A549 (cell line): ENCODE measurements around the gene CEP112. TPM values are rescaled to one million over a fixed set of nuclear protein-coding genes. Genes with fewer than 3 reads are reported as not detected.

Source experiments
- ATAC-seq, 2 experiments: fragments of 200-7000 bp in 1 of 2; fragments of >200 bp in 1 of 2; cut with Nextera tagmentation in 1 of 2; cut with Tn5 transposase in 1 of 2; 3 replicates each; pipeline versions ENCODE4 v1.8.0 to v1.9.1; 2018 to 2020; ENCODE audit warnings: mild to moderate bottlenecking in 1 of 2, moderate library complexity in 1 of 2
- CTCF ChIA-PET: fragments of 300-600 bp; sonication (Branson Sonifier 250); formaldehyde crosslinking; extraction: SDS; loops from one replicate; lab custom pipeline; 2021; ENCODE audit warnings: antibody characterized with exemption, inconsistent platforms; lab: Yijun Ruan, JAX
- POLR2A ChIA-PET: fragments of 350-600 bp; formaldehyde crosslinking; extraction: SDS; loops from one replicate; lab custom pipeline; 2021; ENCODE audit warnings: antibody characterized with exemption, inconsistent platforms; lab: Yijun Ruan, JAX
- DNase-seq, 2 experiments: peaks; one replicate each; pipeline versions ENCODE4 v3.0.0 to v3.0.0-alpha.2; 2011 to 2016; ENCODE audit warnings: low read depth in 1 of 2, low spot score in 1 of 2
- FAIRE-seq: peaks from 2 replicates; lab custom pipeline; 2011; peaks lifted over from hg19 to GRCh38; lab: Jason Lieb, UNC
- H3K27ac ChIP-seq, 2 experiments: fragments of >200 bp; sonication (Bioruptor Twin); formaldehyde crosslinking; 3 replicates each; pipeline ENCODE4 v1.5.1; 2016 to 2017
- H3K4me1 ChIP-seq: fragments of >200 bp; sonication (Bioruptor Twin); formaldehyde crosslinking; 3 replicates; pipeline ENCODE4 v1.6.1; 2016
- H3K4me2 ChIP-seq: fragments of >200 bp; sonication (Bioruptor Twin); formaldehyde crosslinking; 3 replicates; pipeline ENCODE4 v1.6.1; 2016
- H3K4me3 ChIP-seq: fragments of >200 bp; sonication (Bioruptor Twin); formaldehyde crosslinking; 3 replicates; pipeline ENCODE4 v1.5.1; 2016
- H3K9me3 ChIP-seq: fragments of >200 bp; sonication (Bioruptor Twin); formaldehyde crosslinking; 3 replicates; pipeline ENCODE4 v1.6.1; 2016
- CBX2 ChIP-seq: fragments of 200-600 bp; sonication (generic); IDR thresholded peaks from 2 replicates; pipeline ENCODE4 v1.6.1; 2016; ENCODE audit warnings: low read depth, mild to moderate bottlenecking, borderline replicate concordance
- EHF ChIP-seq: fragments of 250-450 bp; sonication (Bioruptor Pico); IDR thresholded peaks from 2 replicates; pipeline ENCODE4 v1.5.0; 2020; ENCODE audit warnings: mild to moderate bottlenecking
- EP300 ChIP-seq, 2 experiments: fragments of >200 bp; sonication (Bioruptor Twin); formaldehyde crosslinking; IDR thresholded peaks; 2 replicates in 1 of 2; 3 replicates in 1 of 2; pipeline ENCODE4 v1.6.1; 2016 to 2017
- ESRRA ChIP-seq: fragments of 150-350 bp; IDR thresholded peaks from 2 replicates; pipeline ENCODE4 v1.6.1; 2014; ENCODE audit warnings: mild to moderate bottlenecking, low read length, borderline replicate concordance
- FOSL2 ChIP-seq, 2 experiments: fragments of 450-650 bp in 1 of 2; fragments of >200 bp in 1 of 2; sonication (Bioruptor Twin) in 1 of 2; formaldehyde crosslinking; IDR thresholded peaks; 2 replicates each; pipeline versions ENCODE4 v1.5.0 to v1.6.1; 2016 to 2020; ENCODE audit warnings: mild to moderate bottlenecking in 1 of 2, moderate library complexity in 1 of 2
- HDAC2 ChIP-seq: fragments of 200-600 bp; sonication (generic); IDR thresholded peaks from 2 replicates; pipeline ENCODE4 v1.6.1; 2016
- JUNB ChIP-seq: fragments of >200 bp; sonication (Bioruptor Twin); formaldehyde crosslinking; IDR thresholded peaks from 2 replicates; pipeline ENCODE4 v1.6.1; 2016
- MYC ChIP-seq: IDR thresholded peaks from 2 replicates; pipeline ENCODE4 v1.6.1; 2012; ENCODE audit warnings: mild to moderate bottlenecking, inconsistent platforms, low read length, improper control_type of control experiment, borderline replicate concordance
- RAD21 ChIP-seq, 2 experiments: fragments of >200 bp in 1 of 2; sonication (Bioruptor Twin) in 1 of 2; formaldehyde crosslinking in 1 of 2; IDR thresholded peaks in 1 of 2; conservative IDR thresholded peaks in 1 of 2; 2 replicates in 1 of 2; 3 replicates in 1 of 2; pipeline ENCODE4 v1.6.1; 2012 to 2018; ENCODE audit warnings: inconsistent platforms in 1 of 2
- RCOR1 ChIP-seq: fragments of 150-350 bp; IDR thresholded peaks from 2 replicates; pipeline ENCODE4 v1.6.1; 2014; ENCODE audit warnings: antibody characterized with exemption, low read length, low read depth
- TP53 ChIP-seq: fragments of 250-450 bp; sonication (Bioruptor Pico); IDR thresholded peaks from 2 replicates; pipeline ENCODE4 v1.5.0; 2021; ENCODE audit warnings: mild to moderate bottlenecking, moderate library complexity
- WGBS: methylation state at CpG from one replicate; pipeline ENCODE4 v1.1.6; 2017; ENCODE audit errors: missing lambda C conversion rate; 5-methylcytosine and 5-hydroxymethylcytosine counted together
- polyA plus RNA-seq, 4 experiments: library from polyadenylated mRNA; depleted of rRNA in 3 of 4; stranded (reverse); fragments of >200 nt; fragmentation: RNase III in 1 of 4; extraction: RNeasy Plus Mini Kit Qiagen cat#74134 plus additional on column Dnase treatment in 1 of 4; gene quantifications; 2 replicates in 3 of 4; 3 replicates in 1 of 4; pipeline ENCODE4 v1.2.3, GENCODE V29; 2011 to 2017
- TF ChIP-seq, protein P1 (sequence below): fragments of >200 bp; sonication (Bioruptor Twin); formaldehyde crosslinking; IDR thresholded peaks from 3 replicates; pipeline ENCODE4 v1.5.1; 2016
- TF ChIP-seq, protein P2 (sequence below): fragments of 250-450 bp; sonication (Bioruptor Pico); IDR thresholded peaks from 2 replicates; pipeline ENCODE4 v1.5.0; 2020; ENCODE audit warnings: low read depth, mild to moderate bottlenecking, moderate library complexity
- TF ChIP-seq, protein P3 (sequence below): fragments of >200 bp; sonication (Bioruptor Twin); formaldehyde crosslinking; IDR thresholded peaks from 3 replicates; pipeline ENCODE4 v1.6.1; 2016
- TF ChIP-seq, protein P4 (sequence below): fragments of 200-600 bp; sonication (generic); IDR thresholded peaks from 2 replicates; pipeline ENCODE4 v1.6.1; 2016; ENCODE audit warnings: antibody characterized with exemption, mild to moderate bottlenecking, moderate library complexity
- TF ChIP-seq, protein P5 (sequence below): fragments of 450-650 bp; IDR thresholded peaks from 2 replicates; pipeline ENCODE4 v1.6.1; 2014; ENCODE audit warnings: antibody characterized with exemption

The CEP112 gene
- polyA plus RNA-seq, 2 of the 4 experiments (the other 2 are of a cell fraction), result 9.6 to 15.2 TPM

DNA sequence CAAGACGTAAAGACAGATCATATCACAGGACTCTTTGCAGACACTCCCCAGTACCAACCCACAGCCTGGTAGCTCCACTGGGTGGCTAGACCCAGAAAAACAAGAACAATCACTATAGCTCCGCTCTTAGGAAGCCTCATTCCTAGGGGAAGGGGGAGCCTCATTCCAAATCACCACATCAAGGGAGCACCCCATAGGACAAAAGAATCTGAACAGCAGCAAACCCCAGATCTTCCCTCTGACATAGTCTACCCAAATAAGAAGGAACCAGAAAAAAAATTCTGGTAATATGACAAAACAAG, 237.8 kb downstream of the CEP112 start (continued):
- TF ChIP-seq, protein P1, sequence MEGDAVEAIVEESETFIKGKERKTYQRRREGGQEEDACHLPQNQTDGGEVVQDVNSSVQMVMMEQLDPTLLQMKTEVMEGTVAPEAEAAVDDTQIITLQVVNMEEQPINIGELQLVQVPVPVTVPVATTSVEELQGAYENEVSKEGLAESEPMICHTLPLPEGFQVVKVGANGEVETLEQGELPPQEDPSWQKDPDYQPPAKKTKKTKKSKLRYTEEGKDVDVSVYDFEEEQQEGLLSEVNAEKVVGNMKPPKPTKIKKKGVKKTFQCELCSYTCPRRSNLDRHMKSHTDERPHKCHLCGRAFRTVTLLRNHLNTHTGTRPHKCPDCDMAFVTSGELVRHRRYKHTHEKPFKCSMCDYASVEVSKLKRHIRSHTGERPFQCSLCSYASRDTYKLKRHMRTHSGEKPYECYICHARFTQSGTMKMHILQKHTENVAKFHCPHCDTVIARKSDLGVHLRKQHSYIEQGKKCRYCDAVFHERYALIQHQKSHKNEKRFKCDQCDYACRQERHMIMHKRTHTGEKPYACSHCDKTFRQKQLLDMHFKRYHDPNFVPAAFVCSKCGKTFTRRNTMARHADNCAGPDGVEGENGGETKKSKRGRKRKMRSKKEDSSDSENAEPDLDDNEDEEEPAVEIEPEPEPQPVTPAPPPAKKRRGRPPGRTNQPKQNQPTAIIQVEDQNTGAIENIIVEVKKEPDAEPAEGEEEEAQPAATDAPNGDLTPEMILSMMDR, result no peak

DNA sequence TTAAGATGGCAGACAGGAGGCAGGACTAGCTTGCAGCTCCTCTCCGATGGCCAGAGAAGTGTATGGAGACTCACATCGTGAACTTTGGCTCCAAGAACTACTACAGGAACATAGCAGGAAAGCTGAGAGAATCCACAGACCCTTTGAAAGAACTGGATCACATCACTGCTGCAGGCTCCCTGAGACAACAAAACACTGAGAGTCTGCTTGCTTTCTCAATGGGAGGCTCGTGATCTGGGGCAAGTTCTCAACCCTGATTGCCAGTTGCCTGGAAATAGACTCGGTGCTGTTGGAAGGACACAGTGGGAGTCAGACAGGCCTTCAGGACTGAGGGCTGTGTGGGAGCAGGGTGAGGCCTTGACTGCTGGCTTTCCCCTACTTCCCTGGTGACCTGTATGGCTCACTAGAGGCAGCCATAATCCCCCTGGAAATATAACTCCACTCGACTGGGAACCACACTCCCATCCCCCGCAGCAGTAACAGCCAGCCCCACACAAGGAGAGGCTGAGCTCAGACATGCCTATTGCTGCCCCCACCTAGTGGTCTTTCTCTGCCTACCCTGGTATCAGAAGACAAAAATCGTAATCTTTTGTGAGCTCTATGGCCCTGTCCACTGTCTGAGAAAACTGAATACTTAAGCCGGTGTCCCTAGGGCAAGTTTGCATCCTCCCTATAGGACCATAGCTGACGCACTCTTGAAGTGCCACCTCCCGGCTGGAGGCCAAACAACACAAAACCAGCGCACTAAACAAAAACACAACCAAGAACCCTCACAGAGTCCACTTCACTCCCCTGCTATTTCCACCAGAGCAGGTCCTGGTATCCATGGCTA, 238.4 kb downstream of the CEP112 start:
- no peak overlapping the region for H3K4me2 ChIP-seq
- ChIA-PET POLR2A (no interaction called here), CTCF (no interaction called here)
- no peak for FAIRE-seq
- WGBS, result 84% methylated on average over 11 of the region's 11 CpGs
- ATAC-seq, result no peak
- no peak overlapping the region for H3K4me3 ChIP-seq
- H3K27ac ChIP-seq, result no peak overlapping the region
- TF ChIP-seq EHF (CRISPR knock-in tag) (no peak), CBX2 (no peak)
- peaks cover 5% of the 10 kb centered on the region; the same call in 2 of the 3 replicates for H3K9me3 ChIP-seq
- H3K4me1 ChIP-seq, result no peaks in the 10 kb centered on the region
- DNase-seq, result no peak

DNA sequence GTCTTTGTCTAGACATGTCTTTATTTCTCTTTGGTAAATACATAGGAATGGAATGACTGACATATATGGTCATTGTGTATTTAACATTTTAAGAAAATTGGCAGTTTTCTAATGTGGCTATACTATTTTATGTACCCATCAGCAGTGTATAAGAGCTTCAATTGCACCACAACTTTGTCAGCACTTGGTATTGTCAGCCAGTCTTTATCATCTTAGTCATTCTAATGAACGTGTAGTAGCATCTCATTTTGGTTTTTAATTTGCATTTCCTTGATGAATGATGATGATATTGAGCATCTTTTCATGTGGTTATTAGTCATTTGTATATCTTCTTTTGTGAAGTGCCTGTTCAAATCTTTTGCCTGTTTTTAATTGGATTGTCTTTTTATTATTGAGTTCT, 239.3 kb downstream of the CEP112 start:
- ChIA-PET POLR2A (no interaction called here), CTCF (interaction anchor here (0.6 kb wide), 1 partner anchor 8 kb away, joined by 4 read pairs; no protein-coding TSS in a partner anchor)
- DNase-seq, result no peak
- no peaks in the 10 kb centered on the region for H3K4me1 ChIP-seq
- H3K4me3 ChIP-seq, result no peak overlapping the region
- peaks cover 5% of the 10 kb centered on the region; the same call in 2 of the 3 replicates for H3K9me3 ChIP-seq
- H3K27ac ChIP-seq, result no peak overlapping the region
- H3K4me2 ChIP-seq, result no peak overlapping the region
- 94% methylated on average over 1 of the region's 1 CpG for WGBS
- TF ChIP-seq, protein P2, sequence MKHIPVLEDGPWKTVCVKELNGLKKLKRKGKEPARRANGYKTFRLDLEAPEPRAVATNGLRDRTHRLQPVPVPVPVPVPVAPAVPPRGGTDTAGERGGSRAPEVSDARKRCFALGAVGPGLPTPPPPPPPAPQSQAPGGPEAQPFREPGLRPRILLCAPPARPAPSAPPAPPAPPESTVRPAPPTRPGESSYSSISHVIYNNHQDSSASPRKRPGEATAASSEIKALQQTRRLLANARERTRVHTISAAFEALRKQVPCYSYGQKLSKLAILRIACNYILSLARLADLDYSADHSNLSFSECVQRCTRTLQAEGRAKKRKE (CRISPR knock-in tag), result no peak
- TF ChIP-seq JUNB (no peak), TP53 (CRISPR knock-in tag) (no peak), FOSL2 (IDR thresholded peaks at IDR 0.05) (no peak), FOSL2 (CRISPR knock-in tag; IDR thresholded peaks at IDR 0.05) (no peak), RAD21 (conservative IDR thresholded peaks at IDR 0.05 in 1 of 2, IDR thresholded peaks at IDR 0.05 in 1 of 2) (no peak), MYC (no peak), ESRRA (no peak), HDAC2 (no peak), RCOR1 (no peak), EP300 (IDR thresholded peaks at IDR 0.05) (no peak)
- TF ChIP-seq, protein P3, sequence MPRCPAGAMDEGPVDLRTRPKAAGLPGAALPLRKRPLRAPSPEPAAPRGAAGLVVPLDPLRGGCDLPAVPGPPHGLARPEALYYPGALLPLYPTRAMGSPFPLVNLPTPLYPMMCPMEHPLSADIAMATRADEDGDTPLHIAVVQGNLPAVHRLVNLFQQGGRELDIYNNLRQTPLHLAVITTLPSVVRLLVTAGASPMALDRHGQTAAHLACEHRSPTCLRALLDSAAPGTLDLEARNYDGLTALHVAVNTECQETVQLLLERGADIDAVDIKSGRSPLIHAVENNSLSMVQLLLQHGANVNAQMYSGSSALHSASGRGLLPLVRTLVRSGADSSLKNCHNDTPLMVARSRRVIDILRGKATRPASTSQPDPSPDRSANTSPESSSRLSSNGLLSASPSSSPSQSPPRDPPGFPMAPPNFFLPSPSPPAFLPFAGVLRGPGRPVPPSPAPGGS, result no peak
- TF ChIP-seq, protein P4, sequence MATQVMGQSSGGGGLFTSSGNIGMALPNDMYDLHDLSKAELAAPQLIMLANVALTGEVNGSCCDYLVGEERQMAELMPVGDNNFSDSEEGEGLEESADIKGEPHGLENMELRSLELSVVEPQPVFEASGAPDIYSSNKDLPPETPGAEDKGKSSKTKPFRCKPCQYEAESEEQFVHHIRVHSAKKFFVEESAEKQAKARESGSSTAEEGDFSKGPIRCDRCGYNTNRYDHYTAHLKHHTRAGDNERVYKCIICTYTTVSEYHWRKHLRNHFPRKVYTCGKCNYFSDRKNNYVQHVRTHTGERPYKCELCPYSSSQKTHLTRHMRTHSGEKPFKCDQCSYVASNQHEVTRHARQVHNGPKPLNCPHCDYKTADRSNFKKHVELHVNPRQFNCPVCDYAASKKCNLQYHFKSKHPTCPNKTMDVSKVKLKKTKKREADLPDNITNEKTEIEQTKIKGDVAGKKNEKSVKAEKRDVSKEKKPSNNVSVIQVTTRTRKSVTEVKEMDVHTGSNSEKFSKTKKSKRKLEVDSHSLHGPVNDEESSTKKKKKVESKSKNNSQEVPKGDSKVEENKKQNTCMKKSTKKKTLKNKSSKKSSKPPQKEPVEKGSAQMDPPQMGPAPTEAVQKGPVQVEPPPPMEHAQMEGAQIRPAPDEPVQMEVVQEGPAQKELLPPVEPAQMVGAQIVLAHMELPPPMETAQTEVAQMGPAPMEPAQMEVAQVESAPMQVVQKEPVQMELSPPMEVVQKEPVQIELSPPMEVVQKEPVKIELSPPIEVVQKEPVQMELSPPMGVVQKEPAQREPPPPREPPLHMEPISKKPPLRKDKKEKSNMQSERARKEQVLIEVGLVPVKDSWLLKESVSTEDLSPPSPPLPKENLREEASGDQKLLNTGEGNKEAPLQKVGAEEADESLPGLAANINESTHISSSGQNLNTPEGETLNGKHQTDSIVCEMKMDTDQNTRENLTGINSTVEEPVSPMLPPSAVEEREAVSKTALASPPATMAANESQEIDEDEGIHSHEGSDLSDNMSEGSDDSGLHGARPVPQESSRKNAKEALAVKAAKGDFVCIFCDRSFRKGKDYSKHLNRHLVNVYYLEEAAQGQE, result no peak
- TF ChIP-seq, protein P5, sequence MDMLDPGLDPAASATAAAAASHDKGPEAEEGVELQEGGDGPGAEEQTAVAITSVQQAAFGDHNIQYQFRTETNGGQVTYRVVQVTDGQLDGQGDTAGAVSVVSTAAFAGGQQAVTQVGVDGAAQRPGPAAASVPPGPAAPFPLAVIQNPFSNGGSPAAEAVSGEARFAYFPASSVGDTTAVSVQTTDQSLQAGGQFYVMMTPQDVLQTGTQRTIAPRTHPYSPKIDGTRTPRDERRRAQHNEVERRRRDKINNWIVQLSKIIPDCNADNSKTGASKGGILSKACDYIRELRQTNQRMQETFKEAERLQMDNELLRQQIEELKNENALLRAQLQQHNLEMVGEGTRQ, result no peak
- ATAC-seq, result no peak
- FAIRE-seq, result no peak
